Left kidney (tissue), 8 donors: ENCODE measurements around the gene RAP2B. TPM values are rescaled to one million over a fixed set of nuclear protein-coding genes. Genes with fewer than 3 reads are reported as not detected.
A peak's percentile ranks its signal among the peaks of the same experiment; 100 is the strongest.
"Not testable (repeated sequence)": the region's sequence is repeated elsewhere in the genome, so short reads cannot be mapped to it uniquely, and the experiment has no call there.

Source experiments
- DNase-seq: peaks from one replicate; pipeline ENCODE4 v3.0.0-alpha.2; 2013
- long read RNA-seq, 8 donors: transcript quantifications; one replicate each; lab custom pipeline, GENCODE V29; 2026
- polyA plus RNA-seq: library from polyadenylated mRNA; unstranded; fragments of 120-200 nt; gene quantifications from one replicate; pipeline ENCODE4 v1.2.1, GENCODE V29; 2013; ENCODE audit not compliant: insufficient read length

RAP2B gene
- 7.1 TPM for polyA plus RNA-seq
- long read RNA-seq, donor 1, full-length matches to known transcripts: 43 of 43 reads
- long read RNA-seq, donor 1, partial matches to known transcripts: 0 of 43 reads
- long read RNA-seq, donor 1, other reads (novel, unspliced or antisense): 0 of 43 reads
- long read RNA-seq, donor 2, full-length matches to known transcripts: 34 of 34 reads
- long read RNA-seq, donor 2, partial matches to known transcripts: 0 of 34 reads
- long read RNA-seq, donor 2, other reads (novel, unspliced or antisense): 0 of 34 reads
- long read RNA-seq, donor 3, full-length matches to known transcripts: 44 of 44 reads
- long read RNA-seq, donor 3, partial matches to known transcripts: 0 of 44 reads
- long read RNA-seq, donor 3, other reads (novel, unspliced or antisense): 0 of 44 reads
- long read RNA-seq, donor 4, full-length matches to known transcripts: 6 of 6 reads
- long read RNA-seq, donor 4, partial matches to known transcripts: 0 of 6 reads
- long read RNA-seq, donor 4, other reads (novel, unspliced or antisense): 0 of 6 reads
- long read RNA-seq, donor 5, full-length matches to known transcripts: 64 of 64 reads
- long read RNA-seq, donor 5, partial matches to known transcripts: 0 of 64 reads
- long read RNA-seq, donor 5, other reads (novel, unspliced or antisense): 0 of 64 reads
- long read RNA-seq, donor 6, full-length matches to known transcripts: 45 of 45 reads
- long read RNA-seq, donor 6, partial matches to known transcripts: 0 of 45 reads
- long read RNA-seq, donor 6, other reads (novel, unspliced or antisense): 0 of 45 reads
- long read RNA-seq, donor 7, full-length matches to known transcripts: 63 of 63 reads
- long read RNA-seq, donor 7, partial matches to known transcripts: 0 of 63 reads
- long read RNA-seq, donor 7, other reads (novel, unspliced or antisense): 0 of 63 reads
- long read RNA-seq, donor 8, full-length matches to known transcripts: 22 of 22 reads
- long read RNA-seq, donor 8, partial matches to known transcripts: 0 of 22 reads
- long read RNA-seq, donor 8, other reads (novel, unspliced or antisense): 0 of 22 reads

- peak; percentile 94 for DNase-seq
These were observed at the start of gene RAP2B for GRCh38 chr3:153161714-153162512. RAP2B (plus strand) TSS chr3:153162226; CDS start chr3:153162694, 468 bp downstream.

DNA sequence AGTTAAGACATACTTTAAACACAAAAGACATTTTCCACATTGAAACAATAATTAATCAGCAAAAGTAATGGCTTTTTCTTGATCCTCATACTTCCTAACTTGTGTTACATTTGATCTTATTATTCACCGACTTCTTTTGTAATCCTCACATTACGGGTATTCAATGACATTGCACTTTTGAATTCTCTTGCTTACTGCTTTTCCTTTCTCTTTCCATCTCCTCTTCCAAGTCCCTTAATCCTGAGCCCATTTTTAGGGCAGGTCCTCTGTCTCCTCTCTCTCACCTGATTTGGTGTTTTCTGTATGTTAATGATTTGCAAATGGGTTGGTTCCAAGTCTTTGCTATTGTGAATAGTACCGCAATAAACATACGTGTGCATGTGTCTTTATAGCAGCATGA, 48.5 kb upstream of the RAP2B start:
- no peak for DNase-seq

DNA sequence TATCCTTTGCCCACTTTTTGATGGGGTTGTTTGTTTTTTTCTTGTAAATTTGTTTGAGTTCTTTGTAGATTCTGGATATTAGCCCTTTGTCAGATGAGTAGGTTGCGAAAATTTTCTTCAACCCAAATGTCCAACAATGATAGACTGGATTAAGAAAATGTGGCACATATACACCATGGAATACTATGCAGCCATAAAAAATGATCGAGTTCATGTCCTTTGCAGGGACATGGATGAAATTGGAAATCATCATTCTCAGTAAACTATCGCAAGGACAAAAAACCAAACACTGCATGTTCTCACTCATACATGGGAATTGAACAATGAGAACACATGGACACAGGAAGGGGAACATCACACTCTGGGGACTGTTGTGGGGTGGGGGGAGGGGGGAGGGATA, 47.8 kb upstream of the RAP2B start:
- not testable (repeated sequence) for DNase-seq

DNA sequence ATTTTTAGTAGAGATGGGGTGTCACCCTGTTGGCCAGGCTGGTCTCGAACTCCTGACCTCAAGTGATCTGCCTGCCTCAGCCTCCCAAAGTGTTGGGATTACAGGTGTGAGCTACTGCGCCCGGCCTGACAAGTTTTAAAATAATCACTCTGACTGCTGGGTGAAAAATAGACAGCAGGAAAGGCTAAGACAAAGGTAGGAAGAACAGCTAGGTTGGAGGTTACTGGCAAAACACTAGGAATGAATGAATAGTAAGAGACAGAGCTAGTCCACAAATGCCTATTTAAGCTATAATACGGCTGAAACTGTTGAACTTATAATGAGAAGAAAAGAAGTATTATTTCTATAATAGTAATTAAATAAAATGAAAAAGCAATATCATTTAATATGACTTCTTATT, 46.7 kb upstream of the RAP2B start:
- no peak for DNase-seq

GRCh38 chr3:153127788-153128187, 34.2 kb upstream of the RAP2B start:
- DNase-seq: no peak

DNA sequence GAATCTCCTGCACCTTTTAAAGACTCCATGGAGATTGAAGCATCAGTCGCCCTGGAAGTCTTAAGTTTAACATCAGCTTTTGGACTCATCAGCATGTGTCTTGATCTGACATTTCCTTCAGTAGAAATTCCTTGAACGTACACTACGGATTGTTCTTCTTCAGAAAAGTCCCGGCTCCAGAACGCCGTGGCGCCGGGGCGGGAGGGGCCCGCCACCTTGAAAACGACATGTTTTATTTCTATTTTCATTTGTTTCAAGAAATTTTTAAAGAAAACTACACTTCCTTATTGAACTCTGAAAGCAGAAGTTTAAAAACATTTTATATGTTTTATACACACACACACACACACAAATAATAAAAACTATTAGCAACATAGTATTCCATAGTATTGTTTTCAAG, 32.6 kb upstream of the RAP2B start:
- DNase-seq: no peak

DNA sequence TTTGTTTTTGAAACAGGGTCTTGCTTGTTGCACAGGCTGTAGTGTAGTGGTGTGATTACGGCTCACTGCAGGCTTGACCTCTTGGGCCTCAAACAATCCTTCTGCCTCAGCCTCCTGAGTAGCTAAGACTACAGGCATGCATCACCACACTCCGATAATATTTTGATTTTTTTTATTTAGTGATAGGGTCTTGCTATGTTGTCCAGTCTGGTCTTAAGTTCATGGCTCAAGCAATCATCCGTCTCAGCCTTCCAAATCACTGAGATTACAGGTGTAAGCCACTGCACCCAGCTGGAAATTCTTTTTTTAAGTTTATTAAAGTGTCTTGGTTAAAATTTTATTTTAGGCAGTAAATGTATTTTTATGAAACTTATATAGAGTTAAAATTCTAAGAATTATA, 32.2 kb upstream of the RAP2B start:
- no peak for DNase-seq

DNA sequence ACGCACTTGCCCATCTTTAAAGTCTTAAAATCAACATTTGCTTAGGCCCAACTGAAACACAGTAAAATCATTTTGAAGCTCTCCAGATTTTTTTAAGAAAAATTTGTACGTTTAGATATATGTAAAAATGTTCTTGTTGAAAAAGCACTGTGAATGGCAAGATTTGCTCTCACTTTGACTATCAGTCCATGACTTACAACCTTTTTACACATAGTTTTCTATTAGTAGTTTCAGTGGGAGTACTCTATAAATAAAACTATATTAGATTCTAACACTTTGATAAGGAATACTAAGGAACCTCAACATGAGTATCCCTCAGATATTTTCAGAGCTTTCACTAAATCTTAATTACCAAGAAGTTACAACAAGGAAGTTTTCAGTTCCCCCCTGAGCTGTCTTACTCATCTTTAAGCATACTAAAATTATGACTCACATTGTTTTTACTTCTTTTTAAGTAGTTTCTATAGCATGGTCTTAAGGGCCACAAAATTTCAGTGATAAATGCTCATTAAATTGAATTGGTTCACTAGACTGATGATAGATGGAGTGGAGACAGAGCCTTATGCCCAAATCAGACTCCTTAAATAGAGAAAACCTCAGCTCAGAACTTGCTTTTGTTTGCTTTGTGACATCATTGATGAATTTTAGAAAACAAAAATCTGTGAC, 31.6 kb upstream of the RAP2B start:
- DNase-seq: no peak

- no peak for DNase-seq
These were observed 24.4 kb upstream of the RAP2B start for GRCh38 chr3:153137626-153138025.

DNA sequence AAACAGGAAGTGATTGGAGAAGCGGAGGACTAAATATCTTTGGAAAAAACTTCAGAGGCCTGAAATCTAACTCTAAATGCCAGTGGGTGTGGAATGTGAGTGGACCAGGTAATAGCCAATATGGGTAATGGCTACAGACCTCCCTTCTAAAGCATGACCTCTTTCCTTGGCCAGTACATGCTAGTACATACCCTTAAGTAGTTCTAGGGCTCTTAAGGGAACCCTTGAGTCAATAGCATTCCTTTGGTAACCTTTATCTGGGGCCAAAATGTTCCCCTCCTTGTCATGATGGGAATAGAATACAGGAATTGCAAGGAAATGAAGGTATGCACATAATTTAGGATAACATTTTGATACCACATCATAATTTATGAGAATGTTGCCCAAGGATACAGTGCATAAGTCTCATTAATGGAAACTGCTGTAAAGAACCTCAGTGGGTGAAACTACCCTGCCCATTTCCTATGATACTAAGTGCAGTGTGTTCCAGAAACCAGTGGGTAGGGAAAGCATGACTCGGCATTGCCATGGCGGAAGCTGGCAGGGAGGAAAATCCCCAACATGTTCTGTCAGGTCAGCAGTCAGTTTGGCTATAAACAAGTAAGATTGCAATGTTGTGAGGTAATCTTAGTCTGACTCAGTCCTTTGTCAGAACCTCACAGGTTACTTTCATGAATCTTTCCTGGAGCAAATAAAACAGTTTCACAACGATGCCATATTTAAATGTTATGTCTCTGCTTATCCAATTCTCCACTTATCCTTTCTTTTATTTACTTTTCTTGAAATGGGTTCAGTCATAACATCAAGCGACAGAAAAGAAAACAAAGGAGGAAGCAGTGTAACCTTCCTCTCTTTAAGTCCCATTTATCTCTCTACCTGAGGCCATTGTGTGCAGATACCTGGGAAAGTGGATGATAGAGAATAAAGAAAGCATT, 23.5 kb upstream of the RAP2B start:
- DNase-seq: peak; percentile 10

- no peak for DNase-seq
These were observed 19.1 kb upstream of the RAP2B start for GRCh38 chr3:153142961-153143360.

GRCh38 chr3:153144071-153144470, 18.0 kb upstream of the RAP2B start:
- no peak for DNase-seq

DNA sequence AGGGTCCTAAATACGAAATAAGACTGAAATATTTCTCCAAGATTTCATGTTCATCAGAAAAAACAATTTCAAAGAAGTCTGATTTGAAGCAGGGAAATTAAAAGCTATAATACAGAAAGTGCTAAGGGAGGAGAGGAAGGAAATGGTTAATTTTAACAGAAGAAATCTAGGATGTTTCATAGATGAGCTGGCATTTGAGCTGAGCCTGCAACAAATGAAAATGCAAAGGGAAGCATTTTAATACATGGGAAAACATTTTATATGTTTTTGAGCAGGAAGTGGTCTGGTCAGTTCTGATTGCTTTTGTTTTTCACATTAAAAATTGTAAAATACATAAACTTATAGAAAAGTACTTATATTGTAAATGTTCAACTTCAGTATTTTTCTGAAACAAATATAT, 17.2 kb upstream of the RAP2B start:
- DNase-seq: no peak

GRCh38 chr3:153145454-153145853, 16.6 kb upstream of the RAP2B start:
- no peak for DNase-seq

GRCh38 chr3:153146191-153147053, 15.6 kb upstream of the RAP2B start:
- DNase-seq: no peak

DNA sequence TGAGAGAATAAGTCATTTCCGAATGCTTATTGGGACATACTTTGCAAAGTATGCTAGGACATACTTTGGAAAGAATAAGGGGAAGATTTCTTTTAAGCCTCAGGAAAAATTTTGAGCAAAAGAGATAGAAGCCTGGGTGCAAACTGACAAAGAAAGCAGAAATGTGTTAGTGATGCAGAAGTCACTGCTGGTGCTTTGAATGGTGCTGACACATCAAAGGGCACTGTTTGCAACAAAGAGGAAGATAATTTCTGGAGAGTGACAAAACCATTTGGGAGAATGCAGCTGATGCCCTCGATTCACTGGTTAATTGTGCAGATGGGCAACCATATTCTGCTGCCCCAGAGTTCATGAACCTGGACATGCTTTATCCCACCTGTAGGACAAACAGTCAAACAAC, 11.0 kb upstream of the RAP2B start:
- no peak for DNase-seq

GRCh38 chr3:153155786-153156185, 6.2 kb upstream of the RAP2B start:
- not testable (repeated sequence) for DNase-seq

GRCh38 chr3:153158189-153158588, 3.8 kb upstream of the RAP2B start:
- DNase-seq: no peak
